Endothelial cell of hepatic sinusoid (primary cell): ENCODE data around the gene SNRPA.
"Not testable (repeated sequence)": the region's sequence is repeated elsewhere in the genome, so short reads cannot be mapped to it uniquely, and the experiment has no call there.

Experiments
- in situ Hi-C: cut with HindIII; loops from 2 replicates; pipeline ENCODE4 v1.10.0; 2017; ENCODE audit warnings: low sequenced_read_pairs

The SNRPA gene

DNA sequence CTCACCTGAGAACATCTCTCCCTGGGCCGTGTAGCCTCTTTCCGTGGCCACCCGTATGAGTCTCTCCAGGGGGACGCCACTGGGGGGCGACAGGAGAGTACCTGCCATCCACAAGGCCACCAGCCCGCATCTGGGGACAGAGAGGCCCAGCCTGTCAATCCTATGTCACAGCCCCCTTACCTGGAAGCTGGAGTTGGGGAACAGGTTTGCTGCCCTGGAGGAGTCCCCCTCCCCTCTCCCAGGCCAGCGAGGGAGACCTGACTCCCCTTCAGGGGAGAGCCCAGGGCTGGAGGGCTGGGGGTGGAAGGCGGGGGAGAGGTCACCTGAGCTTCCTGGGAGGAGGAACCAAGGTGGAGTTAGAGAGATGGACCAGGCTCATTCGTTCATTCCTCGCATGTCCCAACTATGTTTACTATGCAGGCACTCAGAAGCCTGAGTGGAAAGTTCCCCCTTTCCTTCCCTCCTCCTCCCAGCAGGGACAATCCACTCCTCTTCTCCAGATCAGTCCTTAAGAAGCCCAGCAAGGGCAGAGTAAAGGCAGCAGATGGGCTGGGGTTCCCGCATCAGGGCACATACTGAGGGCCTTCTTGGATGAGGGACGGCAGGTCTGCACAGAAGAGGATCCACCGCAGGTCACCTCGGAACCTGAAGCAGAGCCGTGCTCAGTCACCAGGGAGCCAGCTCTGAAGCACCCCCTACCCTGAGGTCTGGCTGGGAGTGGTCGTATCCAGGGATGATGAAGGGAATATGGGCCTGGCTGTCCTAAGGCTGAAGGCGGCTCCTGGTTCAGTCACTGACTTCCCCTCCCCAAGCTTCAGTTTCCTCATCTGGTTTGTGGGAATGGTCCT is 6.2 kb upstream of the SNRPA start:
- in situ Hi-C loops = loop anchor here (5.0 kb wide), 1 partner anchor 63 kb away; no protein-coding TSS in a partner anchor

DNA sequence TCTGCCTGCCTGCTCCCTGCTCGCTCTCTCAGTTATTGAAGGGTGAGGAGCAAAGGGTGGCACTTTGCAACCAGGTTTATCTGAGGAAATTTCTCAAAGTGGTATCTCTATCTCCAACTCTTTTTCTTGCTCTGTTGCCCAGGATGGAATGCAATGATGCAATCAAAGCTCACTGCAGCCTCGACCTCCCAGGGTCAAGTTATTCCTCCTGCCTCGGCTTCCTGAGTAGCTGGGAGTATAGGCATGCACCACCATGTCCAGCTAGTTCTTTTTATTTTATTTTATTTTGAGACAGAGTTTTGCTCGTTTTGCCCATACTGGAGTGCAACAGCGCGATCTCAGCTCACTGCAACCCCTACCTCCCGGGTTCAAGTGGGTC is 5.6 kb upstream of the SNRPA start:
- in situ Hi-C loops = loop anchor here (5.0 kb wide), 1 partner anchor 62 kb away; no protein-coding TSS in a partner anchor

DNA sequence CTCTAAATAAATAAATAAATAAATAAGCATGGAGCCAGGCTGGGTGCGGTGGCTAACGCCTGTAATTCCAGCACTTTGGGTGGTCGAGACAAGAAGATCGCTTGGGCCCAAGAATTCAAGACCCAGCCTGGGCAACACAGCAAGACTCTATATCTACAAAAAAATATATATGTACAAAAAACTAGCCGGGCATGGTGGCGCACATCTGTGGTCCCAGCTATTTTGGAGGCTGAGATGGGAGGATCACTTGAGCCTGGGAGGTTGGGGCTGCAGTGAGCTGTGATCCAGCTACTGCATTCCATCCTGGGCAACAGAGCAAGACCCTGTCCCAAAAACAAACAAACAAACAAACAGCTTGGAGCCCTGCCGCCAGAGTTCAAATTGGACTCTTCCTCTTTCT is 3.5 kb upstream of the SNRPA start:
- in situ Hi-C loops = loop anchor here (5.0 kb wide), 1 partner anchor 60 kb away; no protein-coding TSS in a partner anchor

DNA sequence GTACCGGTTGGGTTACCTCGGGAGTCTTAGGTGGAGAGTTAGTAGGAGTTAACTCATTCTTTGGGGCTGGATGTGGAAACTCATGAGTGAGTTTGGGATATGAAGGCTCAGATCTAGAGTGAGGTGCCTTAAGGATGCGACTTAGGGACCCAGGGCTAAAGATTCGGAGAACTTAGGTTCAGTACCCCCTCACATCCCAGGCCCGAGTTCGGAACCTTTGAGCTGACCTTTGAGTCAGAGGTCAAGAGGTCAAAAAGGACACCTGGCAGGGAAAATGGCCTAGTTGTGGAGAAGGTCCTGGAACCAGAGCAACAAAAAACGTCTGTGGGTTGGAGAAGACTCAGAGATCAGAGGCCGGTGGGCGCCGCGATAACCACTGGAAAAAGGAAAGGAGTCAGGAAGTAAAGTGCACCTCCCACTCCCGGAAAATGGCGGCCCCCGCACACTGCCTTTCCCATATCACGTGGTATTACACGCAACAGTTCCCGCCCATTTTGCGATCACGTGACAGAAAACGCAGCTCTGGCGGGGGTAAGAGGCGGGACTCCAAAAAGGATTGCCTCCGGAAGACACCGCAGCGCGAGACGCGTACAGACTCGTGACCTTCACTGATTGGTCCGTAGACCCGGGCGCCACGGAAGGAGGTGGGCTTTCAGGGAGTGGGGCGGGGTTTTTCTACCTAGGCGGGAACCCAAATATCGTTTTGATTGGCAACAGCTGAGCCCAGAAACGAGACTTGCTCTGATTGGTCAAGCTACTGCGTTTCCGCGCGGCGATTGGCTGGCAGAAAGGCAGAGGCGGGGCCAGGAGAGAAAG is 737 bp upstream of the SNRPA start, which contains the start of gene ACTMAP:
TSS of gene ACTMAP (minus strand) at position 420 of the 816 bp plus-strand sequence. CDS start 674 bp downstream, outside the sequence.
- in situ Hi-C loops = no loop called here

DNA sequence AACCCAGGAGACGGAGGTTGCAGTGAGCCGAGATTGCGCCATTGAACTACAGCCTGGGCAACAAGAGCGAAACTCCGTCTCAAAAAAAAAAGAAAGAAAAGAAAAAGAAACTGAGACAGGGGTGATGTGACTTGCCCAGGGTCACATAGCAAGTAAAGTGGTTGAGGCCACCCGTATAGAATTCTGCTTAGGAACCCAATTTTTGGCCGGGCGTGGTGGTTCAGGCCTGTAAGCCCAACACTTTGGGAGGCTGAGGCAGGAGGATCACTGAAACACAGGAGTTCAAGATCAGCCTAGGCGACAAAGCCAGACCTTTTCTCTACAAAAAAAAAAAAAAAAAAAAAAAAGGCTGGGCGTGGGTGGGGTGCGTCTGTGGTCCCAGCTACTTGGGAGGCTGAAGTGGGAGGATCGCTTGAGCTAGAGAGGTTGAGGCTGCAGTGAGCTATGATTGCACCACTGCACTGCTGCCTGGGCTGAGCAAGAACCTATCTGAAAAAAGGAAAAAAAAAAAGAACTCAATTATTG is 1.3 kb downstream of the SNRPA start:
- in situ Hi-C loops = no loop called here

DNA sequence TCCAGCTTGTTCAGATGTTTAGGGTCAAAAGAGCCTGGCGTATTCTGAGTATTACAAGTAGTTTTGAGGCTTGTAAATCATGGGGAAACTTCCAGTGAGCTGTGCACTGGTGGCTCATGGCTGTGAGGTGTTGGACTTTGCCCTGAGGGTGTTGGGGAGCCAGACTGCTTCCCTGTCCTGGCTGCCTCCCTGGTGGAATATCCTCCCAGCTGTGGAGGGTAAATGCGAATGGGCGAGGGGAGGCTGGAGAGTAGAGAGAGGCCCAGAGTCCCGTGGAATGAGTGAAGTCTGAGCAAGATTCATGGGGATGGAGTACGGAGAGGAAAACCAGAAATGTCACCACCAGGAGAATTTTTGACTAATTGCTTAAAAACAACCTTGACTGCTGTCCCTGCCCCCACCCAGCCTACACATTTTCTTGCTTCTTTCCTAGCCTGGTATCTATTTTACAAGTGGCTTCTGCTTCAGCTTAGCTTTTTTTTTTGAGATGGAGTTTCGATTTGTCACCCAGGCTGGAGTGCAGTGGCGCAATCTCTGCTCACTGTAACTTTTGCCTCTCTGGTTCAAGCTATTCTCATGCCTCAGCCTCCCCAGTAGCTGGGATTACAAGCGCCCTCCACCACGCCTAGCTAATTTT is 3.7 kb downstream of the SNRPA start:
- in situ Hi-C loops = no loop called here

DNA sequence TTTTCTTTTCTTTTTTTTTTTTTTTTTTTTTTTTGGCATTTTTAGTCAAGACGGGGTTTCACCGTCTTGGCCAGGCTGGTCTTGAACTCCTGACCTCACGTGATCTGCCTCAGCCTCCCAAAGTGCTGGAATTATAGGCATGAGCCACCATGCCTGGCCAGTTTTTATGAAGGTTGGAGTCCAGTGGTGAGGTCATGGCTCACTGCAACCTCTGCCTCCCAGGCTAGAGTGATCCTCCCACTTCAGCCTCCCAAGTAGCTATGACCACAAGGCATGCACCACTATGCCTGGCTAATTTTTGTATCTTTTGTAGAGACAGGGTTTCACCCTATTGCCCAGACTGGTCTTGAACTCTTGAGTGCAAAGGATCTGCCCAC is 4.2 kb downstream of the SNRPA start:
- in situ Hi-C loops = no loop called here

DNA sequence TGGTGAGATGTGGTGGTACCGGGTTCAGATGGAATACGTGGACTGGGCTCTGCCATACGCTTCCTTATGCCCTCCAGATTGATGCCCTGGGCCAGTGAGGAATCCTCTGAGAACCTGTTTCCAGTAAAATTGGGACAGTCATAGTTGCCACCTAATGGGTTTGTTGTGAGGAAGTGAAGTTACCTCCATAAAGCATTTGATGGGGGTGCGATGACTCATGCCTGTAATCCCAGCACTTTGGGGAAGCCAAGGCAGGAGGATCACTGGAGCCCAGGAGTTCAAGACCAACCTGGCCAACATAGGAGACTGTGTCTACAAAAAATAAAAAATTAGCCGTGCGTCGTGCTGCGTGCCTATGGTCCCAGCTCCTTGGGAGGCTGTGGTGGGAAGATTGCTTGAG is 4.8 kb downstream of the SNRPA start:
- in situ Hi-C loops = no loop called here

DNA sequence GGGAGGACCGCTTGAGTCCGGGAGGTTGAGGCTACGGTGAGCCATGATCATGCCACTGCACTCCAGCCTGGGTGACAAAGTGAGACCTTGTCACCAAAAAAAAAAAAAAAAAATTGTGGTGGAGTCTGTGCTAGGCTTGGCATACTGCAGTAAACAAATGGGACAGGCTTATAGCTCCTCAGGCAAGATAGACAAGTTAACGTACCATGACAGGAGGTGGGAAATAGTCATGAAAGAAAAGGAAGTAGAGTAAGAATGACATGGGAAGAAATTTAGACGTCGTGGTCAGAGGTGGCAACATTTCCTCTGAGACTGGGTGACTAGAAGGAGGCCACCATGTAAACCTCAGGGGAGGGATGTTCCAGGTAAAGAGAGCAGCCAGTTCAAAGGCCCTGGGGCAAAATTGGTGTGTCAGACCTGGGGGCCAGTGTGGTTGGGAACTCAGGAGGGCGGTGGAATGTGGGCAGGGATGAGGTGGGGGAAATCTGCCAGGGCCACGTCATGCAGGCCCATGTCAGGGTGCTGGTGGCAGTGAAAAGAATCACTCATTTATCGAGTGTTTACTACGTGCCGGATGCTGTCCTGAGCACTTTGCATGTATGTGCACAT is 5.6 kb downstream of the SNRPA start:
- in situ Hi-C loops = no loop called here

DNA sequence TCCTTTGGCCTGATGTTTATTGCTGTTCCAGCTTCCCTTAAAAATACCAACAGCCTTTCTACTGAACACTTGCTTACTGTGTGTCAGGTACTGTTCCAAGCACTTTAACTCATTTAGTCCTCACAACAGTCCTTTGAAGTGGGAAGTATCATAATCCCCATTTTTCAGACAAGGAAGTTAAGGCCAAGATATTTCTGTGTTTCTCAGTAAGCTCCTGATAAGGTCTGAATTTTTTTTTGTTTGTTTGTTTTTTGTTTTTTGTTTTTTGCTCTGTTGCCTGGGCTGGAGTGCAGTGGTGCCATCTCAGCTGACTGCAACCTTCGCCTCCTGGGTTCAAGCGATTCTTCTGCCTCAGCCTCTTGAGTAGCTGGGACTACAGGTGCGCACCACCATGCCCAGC is 7.5 kb downstream of the SNRPA start:
- in situ Hi-C loops = no loop called here

DNA sequence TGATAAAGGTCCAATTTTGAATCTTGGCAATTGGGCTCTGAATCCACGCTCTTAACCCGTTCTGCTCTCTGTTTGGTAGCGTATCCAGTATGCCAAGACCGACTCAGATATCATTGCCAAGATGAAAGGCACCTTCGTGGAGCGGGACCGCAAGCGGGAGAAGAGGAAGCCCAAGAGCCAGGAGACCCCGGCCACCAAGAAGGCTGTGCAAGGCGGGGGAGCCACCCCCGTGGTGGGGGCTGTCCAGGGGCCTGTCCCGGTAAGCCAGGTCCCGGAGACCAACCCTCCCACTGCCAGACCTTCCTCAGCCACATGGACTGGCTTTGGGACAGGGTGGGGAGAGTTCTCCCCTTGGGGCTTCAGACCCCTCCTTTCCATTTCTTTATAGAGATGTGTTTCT is 8.3 kb downstream of the SNRPA start:
- in situ Hi-C loops = no loop called here

DNA sequence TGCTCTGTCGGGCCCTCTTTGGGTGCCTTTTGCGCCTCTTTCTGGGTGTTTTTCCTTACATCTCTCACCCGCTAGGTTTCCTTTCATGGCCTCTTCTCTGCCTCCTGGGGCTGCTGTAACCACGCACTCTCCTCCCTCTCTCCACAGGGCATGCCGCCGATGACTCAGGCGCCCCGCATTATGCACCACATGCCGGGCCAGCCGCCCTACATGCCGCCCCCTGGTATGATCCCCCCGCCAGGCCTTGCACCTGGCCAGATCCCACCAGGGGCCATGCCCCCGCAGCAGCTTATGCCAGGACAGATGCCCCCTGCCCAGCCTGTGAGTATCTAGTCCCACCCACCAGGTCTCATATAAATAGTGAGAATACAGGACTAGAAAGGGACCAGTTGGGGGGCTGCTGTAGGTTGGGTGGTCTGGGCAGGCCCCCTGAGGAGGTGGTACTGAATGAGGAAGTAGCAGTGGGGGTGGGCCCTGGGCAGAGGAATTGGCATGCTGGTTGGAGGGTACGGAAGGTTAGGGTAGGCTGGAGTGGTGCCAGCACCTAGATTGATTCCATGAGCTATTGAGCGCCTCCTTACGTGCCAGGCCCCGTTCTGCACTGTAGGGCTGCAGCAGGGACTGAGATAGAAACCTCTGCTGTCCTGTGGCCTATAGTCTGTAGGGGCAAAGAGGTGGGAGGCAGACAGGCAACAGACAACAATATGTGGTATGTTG is 11.9 kb downstream of the SNRPA start:
- in situ Hi-C loops = no loop called here

DNA sequence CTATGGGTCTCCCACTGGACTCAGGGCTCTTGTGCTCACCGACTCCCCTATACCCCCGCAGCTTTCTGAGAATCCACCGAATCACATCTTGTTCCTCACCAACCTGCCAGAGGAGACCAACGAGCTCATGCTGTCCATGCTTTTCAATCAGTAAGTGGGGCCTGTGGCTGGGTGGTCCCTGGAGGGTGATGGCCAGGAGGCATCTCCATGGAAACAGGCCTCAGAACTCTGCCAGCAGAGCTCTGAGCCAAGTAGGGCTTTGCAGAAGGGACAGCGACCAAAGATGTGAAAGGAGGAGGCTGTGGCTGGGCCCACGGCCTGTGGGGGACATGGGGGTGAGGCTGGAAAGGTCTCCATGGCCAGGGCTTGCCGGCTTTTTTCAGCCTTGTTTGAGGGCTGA is 12.5 kb downstream of the SNRPA start:
- in situ Hi-C loops = no loop called here

DNA sequence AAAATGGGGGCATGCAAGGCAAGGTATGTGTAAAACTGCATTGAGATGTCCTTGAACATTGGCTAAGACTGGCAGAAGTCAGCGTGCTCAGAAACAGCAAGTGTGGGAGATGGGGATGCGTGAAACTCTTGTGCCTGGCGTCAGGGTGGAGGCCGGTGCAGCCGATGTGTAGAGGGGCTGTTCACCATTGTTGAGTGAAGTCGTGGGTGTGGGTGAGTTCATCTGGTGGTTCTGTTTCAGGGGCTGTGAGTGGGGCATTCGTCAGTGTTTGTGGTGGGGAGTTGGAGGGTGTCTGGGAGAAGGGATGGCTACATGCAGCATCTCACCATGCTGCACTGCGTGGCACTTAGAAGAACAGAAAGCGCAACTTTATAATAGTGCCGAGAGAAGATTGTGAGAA is 13.0 kb downstream of the SNRPA start:
- in situ Hi-C loops = no loop called here

DNA sequence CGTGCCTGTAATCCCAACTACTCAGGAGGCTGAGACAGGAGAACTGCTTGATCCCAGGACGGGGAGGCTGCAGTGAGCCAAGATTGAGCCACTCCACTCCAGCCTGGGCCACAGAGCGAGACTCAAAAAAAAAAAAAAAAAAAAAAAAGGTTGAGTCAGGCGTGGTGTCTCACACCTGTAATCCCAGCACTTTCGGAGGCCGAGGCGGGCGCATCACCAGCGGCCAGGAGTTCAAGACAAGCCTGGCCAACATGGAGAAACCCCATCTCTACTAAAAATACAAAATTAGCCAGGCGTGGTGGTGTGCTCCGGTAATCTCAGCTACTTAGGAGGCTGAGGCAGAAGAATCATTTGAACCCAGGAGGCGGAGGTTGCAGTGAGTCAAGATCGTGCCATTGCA is 15.4 kb downstream of the SNRPA start:
- in situ Hi-C loops = not testable (repeated sequence)

DNA sequence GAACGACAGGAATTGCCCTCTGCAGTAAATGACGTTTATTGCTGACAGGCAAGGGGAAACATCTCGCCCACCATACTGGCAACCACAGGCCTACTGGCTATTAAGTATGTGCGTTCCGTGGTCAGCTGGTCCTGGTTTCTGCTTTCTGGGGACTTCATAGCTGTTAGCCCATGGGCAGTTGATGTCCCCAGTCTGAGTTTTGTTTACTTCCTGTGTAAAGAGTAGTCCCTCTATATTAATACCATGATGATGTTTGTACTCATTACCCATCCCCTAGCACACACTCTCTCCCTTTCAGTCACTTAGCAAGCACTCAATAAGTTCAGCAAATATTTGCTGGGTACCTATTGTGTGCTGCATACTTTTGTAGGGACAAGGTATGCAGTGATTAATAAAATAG is 17.9 kb downstream of the SNRPA start:
- in situ Hi-C loops = no loop called here

DNA sequence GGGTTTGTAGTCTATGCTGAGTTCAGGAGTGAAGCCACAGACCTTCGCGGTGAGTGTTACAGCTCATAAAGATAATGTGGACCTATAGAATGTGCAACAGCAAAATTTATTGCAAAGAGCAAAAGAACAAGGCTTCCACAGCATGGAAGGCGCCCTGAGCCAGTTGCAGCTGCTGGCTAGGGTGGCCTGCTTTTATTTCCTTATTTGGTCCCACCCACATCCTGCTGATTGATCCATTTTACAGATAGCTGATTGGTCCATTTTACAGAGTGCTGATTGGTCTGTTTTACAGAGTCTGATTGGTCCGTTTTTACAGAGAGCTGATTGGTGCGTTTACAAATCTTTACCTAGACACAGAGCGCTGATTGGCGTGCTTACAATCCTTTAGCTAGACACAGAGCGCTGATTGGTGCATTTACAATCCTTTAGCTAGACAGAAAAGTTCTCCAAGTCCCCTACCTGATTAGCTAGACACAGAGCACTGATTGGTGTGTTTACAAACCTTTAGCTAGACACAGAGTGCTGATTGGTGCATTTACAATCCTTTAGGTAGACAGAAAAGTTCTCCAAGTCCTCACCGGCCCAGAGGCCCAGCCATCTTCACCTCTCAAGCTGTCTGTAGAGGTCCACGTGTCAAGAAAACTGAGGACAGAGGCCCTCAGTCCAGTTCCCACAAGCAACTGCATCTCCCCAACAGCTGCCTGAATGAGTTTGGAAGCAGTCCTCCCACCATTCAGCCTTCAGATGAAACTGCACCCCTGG is 20.3 kb downstream of the SNRPA start:
- in situ Hi-C loops = not testable (repeated sequence)

DNA sequence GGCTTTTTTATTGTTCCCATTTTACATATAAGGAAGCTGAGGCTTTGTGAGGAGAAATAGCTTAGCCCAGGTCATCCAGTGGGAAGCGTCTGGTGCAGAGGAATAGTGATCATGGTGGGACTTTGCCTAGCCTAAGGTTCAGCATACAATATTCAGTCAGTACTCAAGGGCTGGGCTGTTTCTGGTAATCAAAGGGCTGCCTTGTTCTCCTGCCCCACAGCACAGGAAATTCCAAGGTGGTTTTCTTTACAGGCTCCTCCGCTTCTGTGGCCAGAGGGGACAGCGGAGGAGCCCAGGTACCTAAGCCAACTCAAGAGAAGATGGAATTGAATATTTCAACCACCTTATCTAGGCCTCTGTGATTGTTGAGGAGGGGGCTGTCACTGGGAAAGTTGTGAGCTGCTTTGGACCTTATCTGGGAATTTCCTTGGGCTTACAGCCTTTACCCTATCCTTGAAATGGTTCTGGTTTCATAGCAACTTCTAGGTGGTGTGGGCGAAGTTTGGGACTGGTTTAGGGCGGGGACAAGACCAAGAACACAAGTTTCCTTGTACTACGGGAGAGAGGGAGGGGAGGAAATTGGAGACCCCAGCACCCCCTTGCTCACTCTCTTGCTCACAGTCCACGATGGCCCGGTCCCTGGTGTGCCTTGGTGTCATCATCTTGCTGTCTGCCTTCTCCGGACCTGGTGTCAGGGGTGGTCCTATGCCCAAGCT is 24.1 kb downstream of the SNRPA start, which contains the start of gene MIA:
TSS of gene MIA (plus strand) at position 606 of the 716 bp plus-strand sequence. CDS start at position 628, 22 bp downstream.
- in situ Hi-C loops = loop anchor here (5.0 kb wide), 1 partner anchor 43 kb away; no protein-coding TSS in a partner anchor
